Measurements from ENCODE around the gene OTOP2.

The OTOP2 gene

GRCh38 chr17:74971842-74972106, 47.7 kb downstream of the OTOP2 start:
- peak overlapping the region in 1 of 2 experiments; percentile 56 for H3K4me3 ChIP-seq (ENCODE audit: low read depth in 1 of 2, low read length in 1 of 2)
- no peak overlapping the region for H3K27ac ChIP-seq
- no peaks in the 10 kb centered on the region for H3K36me3 ChIP-seq
- TF ChIP-seq CTCF (IDR thresholded peaks at IDR 0.05), result no peak
- H3K27me3 ChIP-seq, result peaks cover 74% of the 10 kb centered on the region
- H3K4me1 ChIP-seq (ENCODE audit: control insufficient read depth in 1 of 2, insufficient read depth in 1 of 2, low read depth in 1 of 2, low read length in 1 of 2), result peaks cover 3 to 15% of the 10 kb centered on the region in 2 experiments
- no peaks in the 10 kb centered on the region for H3K9me3 ChIP-seq

GRCh38 chr17:74972107-74972972, 48.3 kb downstream of the OTOP2 start, which contains the start of gene HID1:
TSS of gene HID1 (minus strand) at chr17:74972759. CDS start at chr17:74972656, 103 bp downstream.
- H3K27me3 ChIP-seq, result peaks cover 77% of the 10 kb centered on the region
- no peak for TF ChIP-seq CTCF (IDR thresholded peaks at IDR 0.05)
- H3K4me1 ChIP-seq (ENCODE audit: control insufficient read depth in 1 of 2, insufficient read depth in 1 of 2, low read depth in 1 of 2, low read length in 1 of 2), result peaks cover 3 to 15% of the 10 kb centered on the region in 2 experiments
- H3K36me3 ChIP-seq, result no peaks in the 10 kb centered on the region
- peak within 1 kb of the TSS; percentile 20 to 56 for H3K4me3 ChIP-seq (ENCODE audit: low read depth in 1 of 2, low read length in 1 of 2)
- no peaks in the 10 kb centered on the region for H3K9me3 ChIP-seq
- H3K27ac ChIP-seq, result no peak within 1 kb of the TSS

- Histone ChIP-seq H3K4me3 (ENCODE audit: low read depth in 1 of 2, low read length in 1 of 2) (peak overlapping the region in 1 of 2 experiments; percentile 56), H3K4me1 (ENCODE audit: control insufficient read depth in 1 of 2, insufficient read depth in 1 of 2, low read depth in 1 of 2, low read length in 1 of 2) (peaks cover 3 to 15% of the 10 kb centered on the region in 2 experiments), H3K36me3 (no peaks in the 10 kb centered on the region), H3K27me3 (peaks cover 83% of the 10 kb centered on the region), H3K27ac (no peak overlapping the region), H3K9me3 (no peaks in the 10 kb centered on the region)
- no peak for TF ChIP-seq CTCF (IDR thresholded peaks at IDR 0.05)
Measured at GRCh38 chr17:74972973-74973328, 48.9 kb downstream of the OTOP2 start.

GRCh38 chr17:74975943-74976342, 51.9 kb downstream of the OTOP2 start:
- Histone ChIP-seq H3K27me3 (peaks cover 88% of the 10 kb centered on the region), H3K36me3 (no peaks in the 10 kb centered on the region), H3K9me3 (no peaks in the 10 kb centered on the region)

GRCh38 chr17:74977802-74978201, 53.7 kb downstream of the OTOP2 start:
- H3K27me3 ChIP-seq, result peaks cover 88% of the 10 kb centered on the region
- H3K36me3 ChIP-seq, result no peaks in the 10 kb centered on the region
- TF ChIP-seq CTCF (IDR thresholded peaks at IDR 0.05), result no peak
- H3K9me3 ChIP-seq, result no peaks in the 10 kb centered on the region
- no peak overlapping the region for H3K27ac ChIP-seq
- H3K4me1 ChIP-seq (ENCODE audit: control insufficient read depth in 1 of 2, insufficient read depth in 1 of 2, low read depth in 1 of 2, low read length in 1 of 2), result peaks cover 14 to 19% of the 10 kb centered on the region in 2 experiments
- no peak overlapping the region for H3K4me3 ChIP-seq (ENCODE audit: low read depth in 1 of 2, low read length in 1 of 2)

More at GRCh38 chr17:74975943-74976342, 51.9 kb downstream of the OTOP2 start:
- no peak for TF ChIP-seq CTCF (IDR thresholded peaks at IDR 0.05)
- Histone ChIP-seq H3K27ac (no peak overlapping the region), H3K4me1 (ENCODE audit: control insufficient read depth in 1 of 2, insufficient read depth in 1 of 2, low read depth in 1 of 2, low read length in 1 of 2) (peaks cover 3 to 15% of the 10 kb centered on the region in 2 experiments), H3K4me3 (ENCODE audit: low read depth in 1 of 2, low read length in 1 of 2) (no peak overlapping the region)

All from neutrophil (primary cell).